Measurements from ENCODE around the gene FGF23.

Gene FGF23

DNA sequence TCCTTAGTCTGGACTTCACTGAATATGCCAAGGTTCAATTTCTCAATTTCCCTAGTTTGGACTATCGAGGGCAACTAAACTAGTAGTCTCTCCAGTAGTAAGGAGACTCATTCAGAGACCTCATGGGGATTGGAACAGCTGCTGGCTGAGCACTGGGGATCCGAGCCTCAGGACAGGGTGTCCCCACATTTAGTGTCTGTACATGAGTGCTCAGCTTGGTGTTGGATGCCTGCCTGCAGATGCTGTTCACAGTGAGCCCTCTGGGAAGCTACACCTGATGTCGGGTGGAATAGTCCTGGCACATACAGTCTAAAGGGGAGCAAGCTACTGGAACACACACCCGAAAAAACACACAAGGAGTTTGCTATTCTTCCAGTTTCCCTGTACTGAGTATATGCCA is 820 bp upstream of the FGF23 start:
- no peak for DNase-seq

DNA sequence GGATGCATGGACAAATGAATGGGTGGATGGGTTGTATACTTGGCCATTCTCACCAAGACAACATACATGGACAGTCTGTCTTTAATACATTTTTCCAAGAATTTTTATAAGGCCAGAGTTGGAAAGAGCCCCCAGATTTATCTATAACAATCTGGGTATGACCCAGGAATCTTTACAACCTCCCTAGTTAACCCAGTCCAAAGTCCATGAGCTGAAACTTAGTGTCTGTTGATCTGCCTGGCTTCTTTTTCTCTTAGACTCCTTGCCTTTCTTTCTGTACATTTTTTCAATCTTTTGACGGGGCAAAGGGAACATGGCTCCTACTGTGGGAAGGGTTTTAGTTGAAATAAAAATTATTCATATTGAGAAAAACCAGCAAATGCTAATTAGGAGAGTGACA is 740 bp downstream of the FGF23 start:
- DNase-seq: no peak

DNA sequence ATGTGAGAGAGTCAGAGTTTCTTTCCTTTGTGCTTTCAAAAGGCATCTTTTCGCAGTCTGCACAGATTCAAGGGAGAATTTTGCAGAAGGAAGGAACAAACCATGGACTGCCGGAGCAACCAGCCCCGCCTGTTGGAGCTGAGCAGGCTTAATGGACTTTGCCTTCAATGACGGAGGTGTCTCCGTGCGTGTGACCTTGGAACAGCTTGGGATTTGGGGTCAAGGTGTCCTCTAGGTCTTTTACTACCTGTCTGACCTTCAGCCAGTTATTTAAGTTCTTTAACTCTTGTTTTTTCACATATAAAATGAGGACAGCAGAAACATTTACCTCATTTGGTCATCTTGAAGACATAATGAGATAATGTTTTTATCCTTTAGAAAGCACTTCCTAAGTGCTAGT is 4.1 kb downstream of the FGF23 start:
- no peak for DNase-seq

DNA sequence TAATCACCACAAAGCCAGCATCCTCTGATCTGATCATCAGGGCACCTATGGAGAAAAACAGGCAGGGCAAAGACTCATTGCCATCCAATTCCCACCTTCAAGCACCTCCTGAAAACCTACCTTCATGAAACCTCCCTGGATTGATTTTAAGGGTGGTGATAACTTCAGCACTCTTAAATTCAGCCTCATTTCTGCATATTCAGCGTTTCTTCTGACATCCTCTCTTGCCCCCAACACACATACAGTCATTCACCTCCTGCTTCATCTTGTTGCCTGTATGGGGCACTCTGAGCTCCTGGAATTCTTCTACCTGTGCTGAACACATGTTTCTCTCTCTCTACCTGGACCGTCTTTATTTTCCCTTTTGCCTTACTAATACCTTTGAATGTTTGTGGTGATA is 6.9 kb downstream of the FGF23 start:
- DNase-seq: no peak

DNA sequence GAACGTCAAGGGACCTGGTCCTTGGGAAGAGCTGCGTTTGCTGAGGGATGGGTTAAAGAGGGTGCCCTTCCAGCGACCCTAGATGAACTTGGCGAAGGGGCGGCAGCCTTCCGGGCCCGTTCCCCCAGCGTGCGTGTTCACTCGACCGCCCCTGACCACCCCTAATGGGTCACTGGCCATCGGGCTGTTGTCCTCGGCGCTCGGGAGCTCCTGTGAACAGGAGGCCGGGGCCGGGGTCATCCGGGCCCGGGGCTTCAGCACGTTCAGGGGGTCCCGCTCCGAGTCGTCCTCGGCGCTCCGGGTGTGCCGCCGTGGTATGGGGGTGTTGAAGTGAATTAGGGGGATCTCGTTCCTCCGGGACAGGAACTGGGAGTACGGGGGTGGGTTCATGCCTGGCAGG is 9.2 kb downstream of the FGF23 start:
- no peak for DNase-seq

DNA sequence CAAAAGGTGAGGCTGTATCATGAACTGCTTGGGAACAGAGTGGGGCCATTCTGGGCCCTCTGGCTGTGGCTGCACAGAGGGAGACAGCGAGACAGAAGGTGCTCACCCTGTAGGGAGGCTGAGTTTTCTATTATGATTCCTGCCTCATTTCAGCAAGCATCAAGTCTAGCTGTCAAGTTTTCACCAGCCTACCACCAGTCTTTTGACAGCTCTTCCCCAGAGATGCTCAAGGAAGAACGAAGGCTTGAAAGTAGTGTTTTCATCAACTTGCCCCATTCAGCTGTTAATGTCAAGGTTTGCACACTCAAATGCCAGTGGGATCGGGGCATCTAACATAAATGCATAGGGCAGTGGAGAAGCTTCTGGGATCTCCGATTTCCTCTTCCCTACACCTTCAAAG is 10.0 kb downstream of the FGF23 start:
- no peak for DNase-seq

DNA sequence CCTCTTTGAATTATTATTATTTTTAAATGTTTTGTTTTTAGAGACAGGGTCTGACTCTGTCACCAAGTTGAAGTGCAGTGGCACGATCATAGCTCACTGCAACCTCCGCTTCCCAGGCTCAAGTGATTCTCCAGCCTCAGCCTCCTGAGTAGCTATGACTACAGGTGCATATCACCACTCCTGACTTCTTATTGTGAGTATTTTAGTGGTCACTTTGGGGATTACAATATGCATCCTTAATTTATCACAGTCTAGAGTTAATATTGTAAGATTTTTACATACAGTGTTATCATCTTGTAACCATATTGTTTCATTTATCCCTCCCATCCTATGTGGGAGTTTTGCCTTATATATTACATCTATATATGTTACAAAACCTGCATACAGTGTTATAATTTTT is 13.4 kb downstream of the FGF23 start:
- no peak for DNase-seq

DNA sequence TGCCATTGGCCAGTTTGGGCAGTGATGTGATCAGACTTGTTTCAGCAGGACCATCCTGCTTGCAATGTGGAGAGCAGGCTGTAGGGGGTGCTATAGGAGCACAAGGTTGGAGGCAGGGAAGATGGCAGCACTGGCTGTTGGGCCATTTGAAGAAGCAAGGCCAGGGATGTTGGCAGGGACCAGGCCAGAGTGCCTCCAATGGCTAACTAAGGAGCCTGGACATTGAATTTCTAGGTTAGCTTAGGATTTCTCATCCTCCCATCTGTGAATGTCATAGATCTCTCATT is 23.5 kb downstream of the FGF23 start:
- DNase-seq: peak in 1 of 2 experiments; percentile 61

DNA sequence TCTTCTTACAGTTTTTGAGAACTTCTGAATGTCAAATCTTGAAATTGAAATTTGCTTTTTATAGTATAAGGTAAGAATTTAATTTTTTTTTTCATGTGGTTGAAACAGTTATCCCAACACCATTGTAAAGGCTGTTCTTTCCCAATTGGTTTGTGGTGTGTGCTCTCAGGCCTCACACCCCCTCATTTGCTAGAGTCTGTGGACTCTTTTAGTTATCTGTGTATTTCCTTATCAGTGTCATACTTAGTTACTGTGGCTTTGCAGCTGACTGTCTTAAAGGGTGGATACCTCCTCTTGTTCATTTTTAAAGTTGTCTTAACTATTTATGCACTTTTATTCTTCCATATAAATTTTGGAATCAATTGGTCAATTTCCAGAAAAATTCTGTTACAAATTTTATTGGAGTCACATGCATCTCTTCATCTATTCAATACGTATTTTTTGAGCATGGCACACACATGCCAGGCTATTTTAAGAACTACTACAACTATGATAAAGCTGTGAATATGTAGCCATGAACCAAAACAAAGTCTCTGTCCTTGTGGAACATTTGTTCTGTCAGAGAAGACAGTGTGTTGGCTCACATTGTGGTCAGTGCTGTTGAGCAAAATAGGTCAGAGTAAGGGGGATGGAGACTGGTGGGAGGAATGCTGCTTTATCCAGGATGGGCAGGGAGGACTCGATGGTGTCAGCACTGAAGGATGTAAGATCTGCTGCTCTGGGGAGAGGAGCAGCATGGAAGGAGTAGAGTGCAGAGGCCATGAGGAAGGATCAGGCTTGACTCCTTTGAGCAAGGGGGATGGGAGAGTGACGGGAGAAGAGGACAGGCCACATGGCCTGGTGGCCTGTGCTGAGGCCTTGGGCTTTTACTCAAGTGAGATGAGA is 24.1 kb downstream of the FGF23 start:
- no peak for DNase-seq

DNA sequence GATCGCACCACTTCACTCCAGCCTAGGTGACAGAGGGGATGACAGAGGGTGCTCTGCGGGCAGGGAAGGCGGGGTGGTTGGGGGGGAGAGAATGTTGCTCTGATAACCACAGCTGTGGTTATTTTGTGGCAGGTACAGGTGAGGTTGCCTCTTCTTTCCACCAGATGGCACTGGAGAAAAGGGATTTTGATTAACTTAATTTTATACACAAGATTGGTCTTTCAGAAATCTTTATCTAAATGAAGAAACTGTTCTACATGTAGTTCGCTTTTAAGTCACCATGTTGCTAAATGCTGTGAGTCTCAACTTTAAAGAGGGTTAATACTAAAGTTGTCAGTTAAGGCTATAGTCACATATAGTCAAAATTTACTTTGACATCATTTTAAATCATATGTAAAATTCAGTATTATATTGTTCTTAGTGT is 25.7 kb downstream of the FGF23 start:
- DNase-seq: peak in 1 of 2 experiments; percentile 42

DNA sequence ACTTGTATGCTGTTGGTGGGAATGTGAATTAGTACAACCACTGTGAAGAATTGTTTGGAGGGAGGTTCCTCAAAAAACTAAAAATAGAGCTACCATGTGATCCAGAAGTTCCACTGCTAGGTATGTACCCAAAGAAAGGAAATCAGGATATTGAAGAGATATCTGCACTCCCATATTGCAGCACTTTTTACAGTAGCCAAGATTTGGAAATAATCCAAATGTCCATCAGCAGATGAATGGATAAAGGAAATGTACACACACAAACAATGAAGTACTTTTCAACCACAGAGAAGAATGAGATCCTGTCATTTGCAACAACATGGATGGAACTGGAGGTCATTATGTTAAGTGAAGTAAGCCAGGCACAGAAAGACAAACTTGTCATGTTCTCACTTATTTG is 32.6 kb downstream of the FGF23 start:
- DNase-seq: no peak

DNA sequence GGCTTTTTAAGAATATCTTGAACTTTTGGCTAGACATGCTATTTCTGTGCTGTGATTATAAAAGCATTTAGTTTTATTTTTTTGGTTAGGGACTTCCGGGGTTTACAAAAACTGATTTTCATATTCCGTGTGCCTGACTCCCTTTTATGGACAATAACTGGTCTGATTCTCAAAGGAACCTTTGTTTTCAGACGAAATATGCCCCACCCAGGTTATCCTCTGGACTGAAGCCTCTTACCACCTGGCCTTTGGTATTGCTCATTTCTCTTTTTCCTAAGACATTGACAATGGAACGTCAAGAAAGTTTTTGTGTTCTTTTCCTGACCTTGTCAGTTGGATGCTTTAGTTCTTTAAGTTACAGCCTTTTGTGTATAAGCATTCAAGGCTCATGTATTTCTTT is 47.7 kb downstream of the FGF23 start:
- peak; percentile 59 to 66 for DNase-seq

DNA sequence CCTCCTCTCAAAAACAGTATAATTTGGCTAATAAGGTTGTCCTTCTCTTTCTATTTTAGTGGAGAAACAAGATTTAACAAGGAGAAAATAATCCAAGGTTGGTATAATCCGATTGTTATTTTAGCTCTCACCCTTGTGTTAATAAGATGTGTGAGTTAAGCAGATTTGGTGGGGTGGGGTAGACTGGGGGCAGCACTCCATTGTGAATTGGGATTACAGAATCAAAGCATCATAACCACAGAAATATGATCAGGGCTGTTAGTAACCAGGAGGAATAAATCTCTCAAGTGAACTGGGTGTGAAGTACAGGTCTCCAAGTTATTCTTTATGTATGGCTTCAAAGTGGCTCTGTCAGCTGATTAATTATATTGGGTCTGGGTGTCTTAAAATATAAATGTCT is 48.3 kb downstream of the FGF23 start:
- DNase-seq: no peak

DNA sequence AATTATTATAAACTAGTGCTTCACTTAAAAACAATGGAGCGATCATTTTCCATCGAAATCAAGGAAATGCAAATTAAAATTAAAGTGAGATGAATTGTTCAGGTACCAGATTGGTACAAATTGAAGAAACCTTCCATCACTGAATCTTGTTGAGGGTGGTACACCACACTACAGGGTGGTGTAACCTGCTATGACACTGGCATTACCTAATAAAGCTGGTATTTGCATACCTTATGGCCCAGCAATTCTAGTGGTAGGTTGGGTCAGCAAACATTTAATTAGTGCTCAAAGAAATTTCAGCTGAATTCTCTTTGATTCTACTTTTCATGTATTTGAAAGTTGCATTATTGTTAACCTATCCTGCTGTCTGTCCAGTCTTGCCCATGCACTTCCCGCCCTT is 49.3 kb downstream of the FGF23 start:
- peak in 1 of 2 experiments; percentile 44 for DNase-seq

DNA sequence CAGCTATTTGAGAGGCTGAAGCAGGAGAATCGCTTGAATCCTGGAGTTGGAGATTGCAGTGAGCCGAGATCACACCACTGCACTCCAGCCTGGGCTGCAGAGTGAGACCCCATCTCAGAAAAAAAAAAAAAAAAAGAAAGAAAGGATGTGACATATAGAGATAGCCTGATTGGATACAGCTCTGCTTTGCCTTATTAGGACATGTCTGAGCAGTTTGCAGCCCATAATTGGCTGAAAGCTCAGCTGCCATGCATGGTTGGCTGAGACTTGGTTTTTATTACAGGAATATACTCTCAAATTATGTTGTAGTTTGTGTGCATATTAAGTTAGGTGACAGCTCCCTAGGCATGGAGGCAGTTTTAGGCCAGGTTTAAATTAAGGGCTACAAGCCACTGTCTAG is 52.2 kb downstream of the FGF23 start:
- DNase-seq: no peak

DNA sequence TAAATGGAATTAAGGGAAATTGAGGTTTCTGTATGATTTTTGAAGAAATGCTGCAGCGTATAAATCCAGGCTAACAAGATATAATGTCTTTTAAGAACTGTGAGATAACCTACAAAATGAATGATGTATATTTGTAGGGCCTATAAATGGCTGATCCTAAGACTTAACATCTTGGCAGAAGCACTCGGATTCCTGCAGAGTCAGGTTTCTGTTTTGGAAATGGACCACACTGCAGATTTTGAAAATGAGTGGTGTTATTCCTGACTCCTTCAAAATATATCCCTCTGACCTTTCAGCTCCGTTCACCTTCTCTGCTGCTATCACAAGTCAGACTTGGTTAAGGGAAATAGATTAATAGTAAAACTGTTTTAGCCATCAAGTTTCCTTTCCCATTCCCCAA is 53.5 kb downstream of the FGF23 start:
- DNase-seq: no peak

DNA sequence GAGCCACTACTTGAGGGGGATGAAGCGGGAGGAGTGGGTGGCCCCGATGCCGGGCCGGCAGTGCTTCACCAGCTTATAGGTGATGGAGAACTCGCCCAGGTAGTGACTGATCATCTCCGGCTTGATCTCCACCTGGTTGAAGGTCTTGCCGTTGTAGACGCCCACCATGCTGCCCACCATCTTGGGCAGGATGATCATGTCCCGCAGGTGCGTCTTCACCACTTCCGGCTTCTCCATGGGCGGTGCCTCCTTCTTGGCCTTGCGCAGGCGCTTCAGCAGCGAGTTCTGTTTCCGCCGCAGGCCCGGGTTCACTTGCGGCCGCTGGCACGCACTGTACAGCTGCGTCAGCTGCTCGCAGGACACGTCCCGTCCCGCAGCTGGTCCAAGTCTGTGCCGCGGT is 55.1 kb downstream of the FGF23 start:
- no peak for DNase-seq

DNA sequence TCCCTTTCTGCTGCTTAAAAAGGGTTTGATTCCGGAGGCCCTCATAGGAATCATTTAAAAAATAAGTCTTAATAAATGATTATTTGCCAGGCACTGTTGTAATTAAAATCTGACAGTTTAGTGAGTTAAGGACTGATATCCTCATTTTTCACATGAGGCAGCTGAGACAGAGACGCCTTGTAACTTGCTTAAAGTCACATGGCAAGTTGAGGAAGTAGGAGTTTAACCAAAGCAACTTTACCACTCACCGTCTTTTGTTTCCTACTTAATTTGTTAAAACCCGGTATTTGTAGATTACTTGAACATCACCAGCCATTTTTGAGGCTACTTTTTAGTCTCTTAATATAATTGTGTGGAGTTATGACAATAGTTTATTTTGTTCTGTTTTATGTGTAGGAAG is 56.1 kb downstream of the FGF23 start:
- DNase-seq: no peak

DNA sequence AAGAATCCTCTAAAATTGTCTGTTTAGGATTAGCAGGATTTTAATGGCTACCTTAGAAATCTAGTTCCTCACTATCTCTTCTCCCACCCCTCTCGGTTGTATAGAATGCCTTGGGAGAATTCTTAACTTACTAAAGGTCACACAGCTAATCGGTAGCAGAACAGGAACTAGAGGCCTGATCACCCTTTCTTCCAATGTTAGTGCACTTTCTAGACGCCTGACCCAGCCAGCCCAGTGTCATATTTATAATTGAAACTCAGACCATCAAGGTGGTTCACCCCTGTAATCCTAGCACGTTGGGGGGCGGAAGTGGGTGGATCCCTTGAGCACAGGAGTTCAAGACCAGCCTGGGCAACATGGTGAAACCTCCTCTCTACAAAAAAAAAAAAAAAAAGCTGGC is 56.8 kb downstream of the FGF23 start:
- DNase-seq: no peak

DNA sequence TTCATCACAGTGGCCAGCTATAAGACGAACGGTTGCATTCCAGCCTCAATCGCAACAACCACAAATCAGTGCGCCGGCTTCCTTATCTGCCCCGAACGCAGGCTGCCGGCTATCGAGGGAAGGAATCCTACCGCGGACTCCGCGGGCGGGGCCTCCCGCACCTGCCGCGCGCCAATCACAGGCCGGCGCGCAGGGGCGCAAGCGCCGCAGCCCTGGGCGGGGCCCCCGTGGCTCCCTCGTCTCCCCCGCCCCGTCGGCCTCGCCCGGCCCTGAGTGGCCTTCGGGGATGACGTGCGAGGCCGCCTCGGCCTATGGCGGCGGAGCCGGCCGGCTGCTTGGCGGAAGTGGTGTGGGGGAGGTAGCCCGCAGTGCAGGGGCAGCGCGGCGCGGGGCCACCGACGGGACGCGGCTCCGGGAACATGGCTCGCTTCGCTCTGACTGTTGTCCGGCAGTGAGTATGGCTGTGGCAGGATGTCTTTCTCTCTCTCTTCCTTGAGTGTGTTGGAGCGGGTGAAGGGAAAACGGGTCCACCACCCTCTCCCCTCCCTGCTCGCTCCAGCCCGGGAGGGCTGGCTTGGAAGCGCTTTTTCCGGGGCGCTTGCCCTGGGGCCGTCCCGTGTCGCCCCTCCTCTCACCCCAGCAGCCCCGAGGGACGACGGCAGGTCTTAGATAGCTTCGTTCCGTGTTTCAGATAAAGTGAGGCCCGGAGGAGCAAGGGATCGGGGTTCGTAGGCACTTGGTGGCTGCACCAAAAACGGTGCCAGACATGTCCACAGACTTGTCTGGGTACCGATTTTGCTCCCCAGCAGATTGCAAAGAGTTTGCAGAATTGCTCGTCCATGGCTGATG is 58.4 kb downstream of the FGF23 start, which contains the start of gene TIGAR:
TIGAR (plus strand) TSS at position 361 of the 849 bp plus-strand sequence; CDS start at position 420, 59 bp downstream.
- peak; percentile 82 to 97 for DNase-seq

DNA sequence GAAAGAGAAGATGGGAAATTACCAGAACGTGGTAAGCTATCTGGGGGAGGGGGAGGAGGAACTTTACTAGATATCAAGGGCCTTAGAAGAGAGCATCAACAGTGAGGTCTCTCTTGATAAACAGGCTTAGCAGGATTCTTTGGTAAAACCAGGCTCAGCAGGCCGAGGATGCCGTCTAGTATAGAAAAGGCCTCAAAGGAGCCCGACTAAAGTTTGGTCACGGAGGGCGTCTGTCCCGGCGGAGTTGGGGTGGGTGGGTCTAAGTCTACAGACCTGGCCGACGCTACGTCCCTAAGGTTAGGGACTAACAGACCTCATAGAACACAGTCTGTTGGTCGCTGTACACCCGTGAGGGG is 59.0 kb downstream of the FGF23 start:
- no peak for DNase-seq

All from NCI-H526 (cell line).